GM10266 (cell line): Measurements from ENCODE around the gene AP2A1.

Experiments
- DNase-seq: peaks from one replicate; pipeline ENCODE4 v3.0.0; 2012; ENCODE audit errors: extremely low spot score
- CTCF ChIP-seq: IDR thresholded peaks from 2 replicates; pipeline ENCODE4 v1.5.1; 2012; ENCODE audit warnings: mild to moderate bottlenecking, low read depth; ENCODE audit not compliant: control insufficient read depth, insufficient read depth; ENCODE audit errors: missing control alignments

Gene AP2A1

GRCh38 chr19:49787746-49788145 is 20.9 kb downstream of the AP2A1 start:
- no peak for TF ChIP-seq CTCF
- no peak for DNase-seq

GRCh38 chr19:49788857-49789256 is 22.1 kb downstream of the AP2A1 start:
- no peak for DNase-seq
- no peak for TF ChIP-seq CTCF

GRCh38 chr19:49790866-49791265 is 24.1 kb downstream of the AP2A1 start:
- no peak for DNase-seq
- TF ChIP-seq CTCF, result no peak

- no peak for TF ChIP-seq CTCF
- no peak for DNase-seq
These were observed 25.1 kb downstream of the AP2A1 start for GRCh38 chr19:49791776-49792445.

GRCh38 chr19:49792829-49793560 is 26.2 kb downstream of the AP2A1 start:
- no peak for TF ChIP-seq CTCF
- no peak for DNase-seq

- no peak for TF ChIP-seq CTCF
- no peak for DNase-seq
These were observed 26.7 kb downstream of the AP2A1 start for GRCh38 chr19:49793561-49793840.

GRCh38 chr19:49795615-49796014 is 28.8 kb downstream of the AP2A1 start:
- no peak for TF ChIP-seq CTCF
- DNase-seq, result no peak
